ENCODE results near the gene AGR2.

AGR2 gene

GRCh38 chr7:16812542-16813231 lies 7.9 kb upstream of the AGR2 start:
- no peak for DNase-seq (ENCODE audit: low read depth in 2 of 2)

- DNase-seq (ENCODE audit: low read depth in 2 of 2) = no peak
Observed at GRCh38 chr7:16811551-16811950, 6.8 kb upstream of the AGR2 start.

GRCh38 chr7:16810573-16810972 lies 5.8 kb upstream of the AGR2 start:
- DNase-seq (ENCODE audit: low read depth in 2 of 2) = no peak

- DNase-seq (ENCODE audit: low read depth in 2 of 2) = no peak
Observed at GRCh38 chr7:16810112-16810511, 5.3 kb upstream of the AGR2 start.

- DNase-seq (ENCODE audit: low read depth in 2 of 2) = no peak
Observed at GRCh38 chr7:16805441-16805840, 642 bp upstream of the AGR2 start.

GRCh38 chr7:16803881-16804673 lies 722 bp downstream of the AGR2 start:
- no peak for DNase-seq (ENCODE audit: low read depth in 2 of 2)

GRCh38 chr7:16803125-16803524 lies 1.7 kb downstream of the AGR2 start:
- no peak for DNase-seq (ENCODE audit: low read depth in 2 of 2)

GRCh38 chr7:16801579-16801978 lies 3.2 kb downstream of the AGR2 start:
- DNase-seq (ENCODE audit: low read depth in 2 of 2) = no peak

GRCh38 chr7:16801111-16801542 lies 3.7 kb downstream of the AGR2 start:
- DNase-seq (ENCODE audit: low read depth in 2 of 2) = no peak

- DNase-seq (ENCODE audit: low read depth in 2 of 2) = no peak
Observed at GRCh38 chr7:16795624-16796023, 9.2 kb downstream of the AGR2 start.

GRCh38 chr7:16794986-16795385 lies 9.8 kb downstream of the AGR2 start:
- DNase-seq (ENCODE audit: low read depth in 2 of 2) = no peak

- no peak for DNase-seq (ENCODE audit: low read depth in 2 of 2)
Observed at GRCh38 chr7:16791905-16792698, 12.7 kb downstream of the AGR2 start.

GRCh38 chr7:16791071-16791470 lies 13.7 kb downstream of the AGR2 start:
- no peak for DNase-seq (ENCODE audit: low read depth in 2 of 2)

GRCh38 chr7:16787127-16787526 lies 17.7 kb downstream of the AGR2 start:
- DNase-seq (ENCODE audit: low read depth in 2 of 2) = no peak

GRCh38 chr7:16786257-16786656 lies 18.5 kb downstream of the AGR2 start:
- no peak for DNase-seq (ENCODE audit: low read depth in 2 of 2)

GRCh38 chr7:16785846-16786245 lies 19.0 kb downstream of the AGR2 start:
- no peak for DNase-seq (ENCODE audit: low read depth in 2 of 2)

- no peak for DNase-seq (ENCODE audit: low read depth in 2 of 2)
Observed at GRCh38 chr7:16785321-16785720, 19.5 kb downstream of the AGR2 start.

GRCh38 chr7:16780596-16780995 lies 24.2 kb downstream of the AGR2 start:
- DNase-seq (ENCODE audit: low read depth in 2 of 2) = no peak

- DNase-seq (ENCODE audit: low read depth in 2 of 2) = no peak
Observed at GRCh38 chr7:16779051-16779450, 25.7 kb downstream of the AGR2 start.

GRCh38 chr7:16778476-16778875 lies 26.3 kb downstream of the AGR2 start:
- DNase-seq (ENCODE audit: low read depth in 2 of 2) = no peak

- DNase-seq (ENCODE audit: low read depth in 2 of 2) = no peak
Observed at GRCh38 chr7:16776053-16776452, 28.7 kb downstream of the AGR2 start.

GRCh38 chr7:16774986-16775385 lies 29.8 kb downstream of the AGR2 start:
- no peak for DNase-seq (ENCODE audit: low read depth in 2 of 2)

GRCh38 chr7:16774294-16774693 lies 30.5 kb downstream of the AGR2 start:
- no peak for DNase-seq (ENCODE audit: low read depth in 2 of 2)

All from stimulated activated CD4-positive, alpha-beta T cell treated with anti-CD3 and anti-CD28 coated beads, Interleukin-1b, Interleukin-23, amount 100 ng/mL, for 4 hours (primary cell).